Liver (tissue), 9 donors: Measurements from ENCODE around the gene WNT1. TPM values are rescaled to one million over a fixed set of nuclear protein-coding genes. Genes with fewer than 3 reads are reported as not detected.

ENCODE experiments used
- DNase-seq: peaks from one replicate; pipeline ENCODE4 v3.0.0-alpha.2; 2017; ENCODE audit warnings: low spot score
- H3K27ac ChIP-seq, 2 donors: one replicate each; pipeline ENCODE4 v1.7.0; 2013; ENCODE audit warnings: inconsistent platforms in 2 of 2, low read length in 2 of 2, control low read depth in 1 of 2, low read depth in 1 of 2, mild to moderate bottlenecking in 1 of 2
- H3K27me3 ChIP-seq, 4 donors: one replicate each; pipeline versions ENCODE4 v1.6.1 to v1.7.0; 2013; ENCODE audit warnings: low read length in 3 of 4, inconsistent platforms in 1 of 4, mild to moderate bottlenecking in 1 of 4, moderate library complexity in 1 of 4; ENCODE audit not compliant: control insufficient read depth in 4 of 4, insufficient read depth in 4 of 4
- H3K36me3 ChIP-seq, 4 donors: one replicate each; pipeline versions ENCODE4 v1.6.1 to v1.7.0; 2013; ENCODE audit warnings: low read length in 3 of 4, mild to moderate bottlenecking in 3 of 4, low read depth in 1 of 4, moderate library complexity in 1 of 4; ENCODE audit not compliant: control insufficient read depth in 4 of 4, insufficient read depth in 3 of 4
- H3K4me1 ChIP-seq, 4 donors: one replicate each; pipeline versions ENCODE4 v1.6.1 to v1.7.0; 2013; ENCODE audit warnings: low read length in 3 of 4, mild to moderate bottlenecking in 3 of 4, moderate library complexity in 1 of 4; ENCODE audit not compliant: control insufficient read depth in 4 of 4, insufficient read depth in 4 of 4
- H3K4me3 ChIP-seq, 3 donors: one replicate each; pipeline versions ENCODE4 v1.6.1 to v1.7.0; 2013; ENCODE audit warnings: low read length in 3 of 3, control low read depth in 1 of 3, low read depth in 1 of 3, mild to moderate bottlenecking in 1 of 3
- H3K9ac ChIP-seq, 2 donors: one replicate each; pipeline ENCODE4 v1.7.0; 2013; ENCODE audit warnings: low read length in 2 of 2, mild to moderate bottlenecking in 2 of 2, moderate library complexity in 2 of 2, control low read depth in 1 of 2, low read depth in 1 of 2
- H3K9me3 ChIP-seq, 4 donors: one replicate each; pipeline versions ENCODE4 v1.6.1 to v1.7.0; 2013; ENCODE audit warnings: low read length in 3 of 4; ENCODE audit not compliant: control insufficient read depth in 4 of 4
- ATF3 ChIP-seq: IDR thresholded peaks from 2 replicates; pipeline ENCODE4 v1.6.1; 2016; ENCODE audit warnings: antibody characterized with exemption
- CTCF ChIP-seq: fragments of 150-350 bp; IDR thresholded peaks from 2 replicates; pipeline ENCODE4 v1.5.1; 2017; ENCODE audit warnings: improper control_type of control experiment, low read depth, low read length; ENCODE audit not compliant: missing input control
- EGR1 ChIP-seq, 2 donors: IDR thresholded peaks; 2 replicates each; pipeline ENCODE4 v1.6.1; 2016 to 2018; ENCODE audit warnings: antibody characterized with exemption in 2 of 2, low read depth in 2 of 2
- FOXA1 ChIP-seq: IDR thresholded peaks from 2 replicates; pipeline ENCODE4 v1.6.1; 2016; ENCODE audit warnings: antibody characterized with exemption
- FOXA2 ChIP-seq: IDR thresholded peaks from 2 replicates; pipeline ENCODE4 v1.6.1; 2016; ENCODE audit warnings: antibody characterized with exemption
- GABPA ChIP-seq, 2 donors: IDR thresholded peaks in 1 of 2; conservative IDR thresholded peaks in 1 of 2; 2 replicates each; pipeline ENCODE4 v1.6.1; 2016; ENCODE audit warnings: antibody characterized with exemption in 2 of 2, mild to moderate bottlenecking in 1 of 2, moderate library complexity in 1 of 2
- HNF4A ChIP-seq, 2 donors: conservative IDR thresholded peaks; 2 replicates each; pipeline ENCODE4 v1.6.1; 2016; ENCODE audit warnings: antibody characterized with exemption in 2 of 2, mild to moderate bottlenecking in 2 of 2
- HNF4G ChIP-seq: IDR thresholded peaks from 2 replicates; pipeline ENCODE4 v1.6.1; 2016; ENCODE audit warnings: antibody characterized with exemption
- JUND ChIP-seq, 2 donors: IDR thresholded peaks; 2 replicates each; pipeline ENCODE4 v1.6.1; 2016; ENCODE audit warnings: antibody characterized with exemption in 2 of 2
- MAX ChIP-seq: IDR thresholded peaks from 2 replicates; pipeline ENCODE4 v1.6.1; 2016; ENCODE audit warnings: antibody characterized with exemption
- NR2F2 ChIP-seq: IDR thresholded peaks from 2 replicates; pipeline ENCODE4 v1.6.1; 2016; ENCODE audit warnings: antibody characterized with exemption
- RAD21 ChIP-seq, 2 donors: IDR thresholded peaks; 2 replicates each; pipeline ENCODE4 v1.6.1; 2016; ENCODE audit warnings: antibody characterized with exemption in 2 of 2, mild to moderate bottlenecking in 2 of 2
- RXRA ChIP-seq, 2 donors: IDR thresholded peaks; 2 replicates each; pipeline ENCODE4 v1.6.1; 2017 to 2018; ENCODE audit warnings: antibody characterized with exemption in 2 of 2, mild to moderate bottlenecking in 1 of 2
- SP1 ChIP-seq: IDR thresholded peaks from 2 replicates; pipeline ENCODE4 v1.6.1; 2018; ENCODE audit warnings: antibody characterized with exemption, mild to moderate bottlenecking
- TAF1 ChIP-seq: conservative IDR thresholded peaks from 2 replicates; pipeline ENCODE4 v1.6.1; 2016; ENCODE audit warnings: antibody characterized with exemption, mild to moderate bottlenecking
- YY1 ChIP-seq: IDR thresholded peaks from 2 replicates; pipeline ENCODE4 v1.6.1; 2016; ENCODE audit warnings: antibody characterized with exemption, mild to moderate bottlenecking
- ZBTB33 ChIP-seq: IDR thresholded peaks from 2 replicates; pipeline ENCODE4 v1.6.1; 2016; ENCODE audit warnings: antibody characterized with exemption
- WGBS: extraction: QIAGEN DNeasy Blood & Tissue Kit; methylation state at CpG from one replicate; pipeline ENCODE4 v1.1.7; 2013; 5-methylcytosine and 5-hydroxymethylcytosine counted together
- polyA plus RNA-seq, 2 donors: library from polyadenylated mRNA; stranded (reverse) in 1 of 2; unstranded in 1 of 2; fragments of 200-250 nt in 1 of 2; fragments of >200 nt in 1 of 2; fragmentation: Nextera tagmentation in 1 of 2; extraction: Ambion mirVana in 1 of 2; gene quantifications; one replicate each; pipeline versions ENCODE4 v1.2.1 to v1.2.3, GENCODE V29; 2013 to 2015
- total RNA-seq, 2 donors: library from RNA; depleted of rRNA; stranded (reverse); fragments of >200 nt; gene quantifications; one replicate each; pipeline ENCODE4 v1.2.3, GENCODE V29; 2014
- donor health status: healthy.
- donor health status: healthy.
- donor health status: healthy.
- donor health status: healthy.
- donor health status: healthy.

Gene WNT1
- total and polyA plus RNA-seq, 4 donors = not detected

GRCh38 chr12:48988030-48988649, 10.0 kb downstream of the WNT1 start:
- no peak overlapping the region for H3K9ac ChIP-seq
- no peak overlapping the region for H3K4me3 ChIP-seq
- peak; percentile 75 for DNase-seq
- 26% methylated on average over 16 of the region's 16 CpGs for WGBS
- no peaks in the 10 kb centered on the region for H3K36me3 ChIP-seq
- no peak overlapping the region for H3K27ac ChIP-seq
- H3K9me3 ChIP-seq = no peaks in the 10 kb centered on the region
- no peaks in the 10 kb centered on the region for H3K4me1 ChIP-seq
- TF ChIP-seq TAF1 (no peak), YY1 (no peak), FOXA1 (no peak), HNF4A (conservative IDR thresholded peaks at IDR 0.05) (no peak), ATF3 (no peak), ZBTB33 (no peak), FOXA2 (no peak), JUND (IDR thresholded peaks at IDR 0.05) (no peak), EGR1 (IDR thresholded peaks at IDR 0.05; ENCODE audit: low read depth in 2 of 2) (no peak), CTCF (peak; percentile 75), GABPA (IDR thresholded peaks at IDR 0.05 in 1 of 2, conservative IDR thresholded peaks at IDR 0.05 in 1 of 2) (no peak), RAD21 (IDR thresholded peaks at IDR 0.05) (peak; percentile 45 to 68), HNF4G (no peak), MAX (no peak)
- peaks cover 0 to 5% (median 1%) of the 10 kb centered on the region in 4 donors for H3K27me3 ChIP-seq

- no peaks in the 10 kb centered on the region for H3K36me3 ChIP-seq
- no peak for TF ChIP-seq EGR1 (IDR thresholded peaks at IDR 0.05; ENCODE audit: low read depth in 2 of 2)
- no peak for TF ChIP-seq HNF4A (conservative IDR thresholded peaks at IDR 0.05)
- TF ChIP-seq ZBTB33 = no peak
- no peak for TF ChIP-seq NR2F2
- no peak for TF ChIP-seq JUND (IDR thresholded peaks at IDR 0.05)
- no peak for TF ChIP-seq CTCF
- TF ChIP-seq RXRA (IDR thresholded peaks at IDR 0.05) = no peak
- TF ChIP-seq RAD21 (IDR thresholded peaks at IDR 0.05) = no peak
- no peak for TF ChIP-seq HNF4G
- no peak for TF ChIP-seq SP1
- no peak for TF ChIP-seq MAX
- TF ChIP-seq YY1 = no peak
- no peak for TF ChIP-seq FOXA1
- no peak for TF ChIP-seq GABPA (IDR thresholded peaks at IDR 0.05 in 1 of 2, conservative IDR thresholded peaks at IDR 0.05 in 1 of 2)
- TF ChIP-seq FOXA2 = no peak
- peaks cover 0 to 10% (median 4%) of the 10 kb centered on the region in 4 donors for H3K4me1 ChIP-seq
- no peaks in the 10 kb centered on the region for H3K9me3 ChIP-seq
- DNase-seq = no peak
- no peak overlapping the region for H3K4me3 ChIP-seq
- H3K9ac ChIP-seq = no peak overlapping the region
- H3K27ac ChIP-seq = no peak overlapping the region
- peaks cover 0 to 6% (median 2%) of the 10 kb centered on the region in 4 donors for H3K27me3 ChIP-seq
These were observed 12.4 kb downstream of the WNT1 start for GRCh38 chr12:48990552-48990951.
